Keratinocyte (primary cell): ENCODE measurements around the gene SBNO2. TPM values are rescaled to one million over a fixed set of nuclear protein-coding genes. Genes with fewer than 3 reads are reported as not detected.

ENCODE experiments used
- DNase-seq: peaks from one replicate; pipeline ENCODE4 v3.0.0-alpha.2; 2011; ENCODE audit warnings: low read depth, missing footprints, low spot score
- FAIRE-seq: peaks from 2 replicates; lab custom pipeline; 2011; peaks lifted over from hg19 to GRCh38; lab: Jason Lieb, UNC
- H2AFZ ChIP-seq: 2 replicates; pipeline ENCODE4 v1.6.0; 2012; ENCODE audit warnings: low read length, control low read depth, inconsistent platforms; ENCODE audit not compliant: control insufficient read depth
- H3K27ac ChIP-seq: 2 replicates; pipeline ENCODE4 v1.5.1; 2011; ENCODE audit warnings: low read length; ENCODE audit not compliant: control insufficient read depth, insufficient read depth
- H3K27me3 ChIP-seq: 3 replicates; pipeline ENCODE4 v1.6.0; 2011; ENCODE audit warnings: low read length; ENCODE audit not compliant: control insufficient read depth, insufficient read depth; ENCODE audit errors: extremely low read depth
- H3K36me3 ChIP-seq, 2 experiments: 2 replicates in 1 of 2; 3 replicates in 1 of 2; pipeline ENCODE4 v1.5.1; 2011; ENCODE audit warnings: low read length in 2 of 2, mild to moderate bottlenecking in 1 of 2; ENCODE audit not compliant: control insufficient read depth in 2 of 2, insufficient read depth in 2 of 2; ENCODE audit errors: extremely low read depth in 1 of 2
- H3K4me1 ChIP-seq: 3 replicates; pipeline ENCODE4 v1.5.1; 2011; ENCODE audit warnings: low read length; ENCODE audit not compliant: control insufficient read depth, insufficient read depth; ENCODE audit errors: extremely low read depth
- H3K4me2 ChIP-seq: 3 replicates; pipeline ENCODE4 v1.6.0; 2011; ENCODE audit warnings: low read depth, low read length; ENCODE audit not compliant: control insufficient read depth, insufficient read depth; ENCODE audit errors: extremely low read depth
- H3K4me3 ChIP-seq, 3 experiments: fragments of 200-600 bp in 1 of 3; sonication (generic) in 1 of 3; 2 replicates in 2 of 3; 3 replicates in 1 of 3; pipeline ENCODE4 v1.5.1; 2011 to 2016; ENCODE audit warnings: low read length in 3 of 3, mild to moderate bottlenecking in 3 of 3, control low read depth in 2 of 3, inconsistent platforms in 1 of 3, low read depth in 1 of 3, mixed read lengths in 1 of 3, mixed run types in 1 of 3, moderate library complexity in 1 of 3; ENCODE audit not compliant: control insufficient read depth in 2 of 3, insufficient read depth in 2 of 3; ENCODE audit errors: extremely low read depth in 1 of 3
- H3K79me2 ChIP-seq: 2 replicates; pipeline ENCODE4 v1.6.0; 2012; ENCODE audit warnings: low read length; ENCODE audit not compliant: control insufficient read depth, insufficient read depth
- H3K9ac ChIP-seq: 3 replicates; pipeline ENCODE4 v1.6.0; 2011; ENCODE audit warnings: low read length; ENCODE audit not compliant: control insufficient read depth, insufficient read depth; ENCODE audit errors: extremely low read depth
- H3K9me1 ChIP-seq: 3 replicates; pipeline ENCODE4 v1.6.0; 2011; ENCODE audit warnings: low read length; ENCODE audit not compliant: control insufficient read depth, insufficient read depth; ENCODE audit errors: extremely low read depth
- H3K9me3 ChIP-seq: 2 replicates; pipeline ENCODE4 v1.5.1; 2012; ENCODE audit warnings: low read depth, low read length; ENCODE audit not compliant: control insufficient read depth
- H4K20me1 ChIP-seq: 3 replicates; pipeline ENCODE4 v1.6.0; 2011; ENCODE audit warnings: low read length; ENCODE audit not compliant: control insufficient read depth, insufficient read depth; ENCODE audit errors: extremely low read depth
- CTCF ChIP-seq, 3 experiments: IDR thresholded peaks in 1 of 3; conservative IDR thresholded peaks in 1 of 3; optimal IDR thresholded peaks in 1 of 3; 2 replicates in 2 of 3; 3 replicates in 1 of 3; pipeline versions ENCODE3 to v1.5.1; 2011; ENCODE audit warnings: low read length in 3 of 3, mild to moderate bottlenecking in 3 of 3, moderate library complexity in 2 of 3, control low read depth in 1 of 3, inconsistent platforms in 1 of 3; ENCODE audit not compliant: insufficient read depth in 2 of 3; ENCODE audit errors: extremely low read depth in 1 of 3
- EZH2 ChIP-seq: IDR thresholded peaks from one replicate; pipeline ENCODE4 v1.6.1; 2012; ENCODE audit warnings: inconsistent platforms, mild to moderate bottlenecking, low read length, moderate library complexity
- dilution Hi-C: fragments of 300-500 bp; cut with MboI; formaldehyde crosslinking; loops from one replicate; pipeline ENCODE4 v1.7.0; 2020; ENCODE audit warnings: low sequenced_read_pairs; ENCODE audit not compliant: extremely low pct_ligation_motif_present
- polyA plus RNA-seq, 5 experiments: library from polyadenylated mRNA; depleted of rRNA in 3 of 5; stranded (reverse) in 3 of 5; stranded (forward) in 1 of 5; unstranded in 1 of 5; fragments of >200 nt; gene quantifications; 1 replicate in 1 of 5; 2 replicates in 3 of 5; 3 replicates in 1 of 5; pipeline versions ENCODE4 v1.2.1 to v1.2.3, GENCODE V29; 2011 to 2012; ENCODE audit warnings: missing spikeins in 2 of 5, low read depth in 1 of 5, low replicate concordance in 1 of 5

Gene SBNO2
- polyA plus RNA-seq, 1 donor (not counting 4 experiments of a cell fraction or from before 2014, with no cell fraction given) = 10.9 TPM

GRCh38 chr19:1163283-1163933 is 10.7 kb downstream of the SBNO2 start:
- FAIRE-seq (no peak), DNase-seq (no peak)
- no peak overlapping the region for H3K9ac ChIP-seq
- no peaks in the 10 kb centered on the region for H3K9me1 ChIP-seq
- peaks cover 17 to 18% of the 10 kb centered on the region in 2 experiments for H3K36me3 ChIP-seq
- H2AFZ ChIP-seq = no peak overlapping the region
- dilution Hi-C loops = no loop called here
- H3K27me3 ChIP-seq = no peaks in the 10 kb centered on the region
- peaks cover 10% of the 10 kb centered on the region for H3K4me1 ChIP-seq
- no peak overlapping the region for H3K27ac ChIP-seq
- H3K9me3 ChIP-seq = no peaks in the 10 kb centered on the region
- no peak for TF ChIP-seq CTCF (optimal IDR thresholded peaks at IDR 0.05 in 1 of 3, IDR thresholded peaks at IDR 0.05 in 1 of 3, conservative IDR thresholded peaks at IDR 0.05 in 1 of 3; ENCODE audit: extremely low read depth in 1 of 3, insufficient read depth in 2 of 3, low read length in 3 of 3)
- no peak for TF ChIP-seq EZH2
- H3K4me2 ChIP-seq = no peak overlapping the region
- peaks cover 86% of the 10 kb centered on the region for H3K79me2 ChIP-seq
- no peak overlapping the region for H3K4me3 ChIP-seq
- peaks cover 16% of the 10 kb centered on the region for H4K20me1 ChIP-seq

GRCh38 chr19:1162404-1163282 is 11.4 kb downstream of the SBNO2 start:
- DNase-seq (no peak), FAIRE-seq (no peak)
- H3K4me2 ChIP-seq = no peak overlapping the region
- H2AFZ ChIP-seq = no peak overlapping the region
- no peak overlapping the region for H3K4me3 ChIP-seq
- H3K9me1 ChIP-seq = no peaks in the 10 kb centered on the region
- dilution Hi-C loops = no loop called here
- H3K9me3 ChIP-seq = no peaks in the 10 kb centered on the region
- H4K20me1 ChIP-seq = peaks cover 21% of the 10 kb centered on the region
- TF ChIP-seq CTCF (optimal IDR thresholded peaks at IDR 0.05 in 1 of 3, IDR thresholded peaks at IDR 0.05 in 1 of 3, conservative IDR thresholded peaks at IDR 0.05 in 1 of 3; ENCODE audit: extremely low read depth in 1 of 3, insufficient read depth in 2 of 3, low read length in 3 of 3) (no peak), EZH2 (no peak)
- H3K4me1 ChIP-seq = peaks cover 2% of the 10 kb centered on the region
- H3K36me3 ChIP-seq = peaks cover 13 to 20% of the 10 kb centered on the region in 2 experiments
- H3K79me2 ChIP-seq = peaks cover 86% of the 10 kb centered on the region
- H3K27ac ChIP-seq = no peak overlapping the region
- no peak overlapping the region for H3K9ac ChIP-seq
- H3K27me3 ChIP-seq = no peaks in the 10 kb centered on the region
